Measurements from ENCODE around the gene PECR.

DNA sequence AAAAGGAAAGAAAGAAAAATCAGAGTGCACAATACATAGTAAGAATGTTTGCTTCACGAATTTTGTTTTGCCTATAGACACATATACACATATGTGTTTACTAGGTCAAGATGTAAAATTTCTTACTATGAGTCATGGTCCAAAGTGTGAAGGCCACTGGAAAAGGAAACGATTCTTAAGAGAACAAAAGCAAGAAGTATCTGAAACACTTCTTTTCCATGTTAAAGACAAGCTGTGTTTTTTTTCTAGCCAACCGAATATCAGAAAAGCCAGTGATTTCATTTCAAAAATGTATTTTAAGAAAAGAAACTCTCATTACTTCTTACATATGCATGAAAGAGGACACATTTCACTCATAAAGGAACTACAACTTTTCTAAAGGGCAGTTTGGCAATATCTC is 24.9 kb downstream of the PECR start:
- TF ChIP-seq, protein P1, sequence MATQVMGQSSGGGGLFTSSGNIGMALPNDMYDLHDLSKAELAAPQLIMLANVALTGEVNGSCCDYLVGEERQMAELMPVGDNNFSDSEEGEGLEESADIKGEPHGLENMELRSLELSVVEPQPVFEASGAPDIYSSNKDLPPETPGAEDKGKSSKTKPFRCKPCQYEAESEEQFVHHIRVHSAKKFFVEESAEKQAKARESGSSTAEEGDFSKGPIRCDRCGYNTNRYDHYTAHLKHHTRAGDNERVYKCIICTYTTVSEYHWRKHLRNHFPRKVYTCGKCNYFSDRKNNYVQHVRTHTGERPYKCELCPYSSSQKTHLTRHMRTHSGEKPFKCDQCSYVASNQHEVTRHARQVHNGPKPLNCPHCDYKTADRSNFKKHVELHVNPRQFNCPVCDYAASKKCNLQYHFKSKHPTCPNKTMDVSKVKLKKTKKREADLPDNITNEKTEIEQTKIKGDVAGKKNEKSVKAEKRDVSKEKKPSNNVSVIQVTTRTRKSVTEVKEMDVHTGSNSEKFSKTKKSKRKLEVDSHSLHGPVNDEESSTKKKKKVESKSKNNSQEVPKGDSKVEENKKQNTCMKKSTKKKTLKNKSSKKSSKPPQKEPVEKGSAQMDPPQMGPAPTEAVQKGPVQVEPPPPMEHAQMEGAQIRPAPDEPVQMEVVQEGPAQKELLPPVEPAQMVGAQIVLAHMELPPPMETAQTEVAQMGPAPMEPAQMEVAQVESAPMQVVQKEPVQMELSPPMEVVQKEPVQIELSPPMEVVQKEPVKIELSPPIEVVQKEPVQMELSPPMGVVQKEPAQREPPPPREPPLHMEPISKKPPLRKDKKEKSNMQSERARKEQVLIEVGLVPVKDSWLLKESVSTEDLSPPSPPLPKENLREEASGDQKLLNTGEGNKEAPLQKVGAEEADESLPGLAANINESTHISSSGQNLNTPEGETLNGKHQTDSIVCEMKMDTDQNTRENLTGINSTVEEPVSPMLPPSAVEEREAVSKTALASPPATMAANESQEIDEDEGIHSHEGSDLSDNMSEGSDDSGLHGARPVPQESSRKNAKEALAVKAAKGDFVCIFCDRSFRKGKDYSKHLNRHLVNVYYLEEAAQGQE (IDR thresholded peaks at IDR 0.05): no peak
- TF ChIP-seq JUND (IDR thresholded peaks at IDR 0.05) (no peak), YY1 (IDR thresholded peaks at IDR 0.05) (no peak), RAD21 (IDR thresholded peaks at IDR 0.05) (no peak), EGR1 (IDR thresholded peaks at IDR 0.05; ENCODE audit: low read depth in 2 of 2) (no peak), FOXA1 (IDR thresholded peaks at IDR 0.05) (no peak), GABPA (IDR thresholded peaks at IDR 0.05 in 1 of 2, conservative IDR thresholded peaks at IDR 0.05 in 1 of 2) (no peak), SP1 (IDR thresholded peaks at IDR 0.05) (no peak)
- TF ChIP-seq, protein P2, sequence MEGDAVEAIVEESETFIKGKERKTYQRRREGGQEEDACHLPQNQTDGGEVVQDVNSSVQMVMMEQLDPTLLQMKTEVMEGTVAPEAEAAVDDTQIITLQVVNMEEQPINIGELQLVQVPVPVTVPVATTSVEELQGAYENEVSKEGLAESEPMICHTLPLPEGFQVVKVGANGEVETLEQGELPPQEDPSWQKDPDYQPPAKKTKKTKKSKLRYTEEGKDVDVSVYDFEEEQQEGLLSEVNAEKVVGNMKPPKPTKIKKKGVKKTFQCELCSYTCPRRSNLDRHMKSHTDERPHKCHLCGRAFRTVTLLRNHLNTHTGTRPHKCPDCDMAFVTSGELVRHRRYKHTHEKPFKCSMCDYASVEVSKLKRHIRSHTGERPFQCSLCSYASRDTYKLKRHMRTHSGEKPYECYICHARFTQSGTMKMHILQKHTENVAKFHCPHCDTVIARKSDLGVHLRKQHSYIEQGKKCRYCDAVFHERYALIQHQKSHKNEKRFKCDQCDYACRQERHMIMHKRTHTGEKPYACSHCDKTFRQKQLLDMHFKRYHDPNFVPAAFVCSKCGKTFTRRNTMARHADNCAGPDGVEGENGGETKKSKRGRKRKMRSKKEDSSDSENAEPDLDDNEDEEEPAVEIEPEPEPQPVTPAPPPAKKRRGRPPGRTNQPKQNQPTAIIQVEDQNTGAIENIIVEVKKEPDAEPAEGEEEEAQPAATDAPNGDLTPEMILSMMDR (IDR thresholded peaks at IDR 0.05; ENCODE audit: low read depth, low read length, missing input control): no peak
- TF ChIP-seq, protein P3, sequence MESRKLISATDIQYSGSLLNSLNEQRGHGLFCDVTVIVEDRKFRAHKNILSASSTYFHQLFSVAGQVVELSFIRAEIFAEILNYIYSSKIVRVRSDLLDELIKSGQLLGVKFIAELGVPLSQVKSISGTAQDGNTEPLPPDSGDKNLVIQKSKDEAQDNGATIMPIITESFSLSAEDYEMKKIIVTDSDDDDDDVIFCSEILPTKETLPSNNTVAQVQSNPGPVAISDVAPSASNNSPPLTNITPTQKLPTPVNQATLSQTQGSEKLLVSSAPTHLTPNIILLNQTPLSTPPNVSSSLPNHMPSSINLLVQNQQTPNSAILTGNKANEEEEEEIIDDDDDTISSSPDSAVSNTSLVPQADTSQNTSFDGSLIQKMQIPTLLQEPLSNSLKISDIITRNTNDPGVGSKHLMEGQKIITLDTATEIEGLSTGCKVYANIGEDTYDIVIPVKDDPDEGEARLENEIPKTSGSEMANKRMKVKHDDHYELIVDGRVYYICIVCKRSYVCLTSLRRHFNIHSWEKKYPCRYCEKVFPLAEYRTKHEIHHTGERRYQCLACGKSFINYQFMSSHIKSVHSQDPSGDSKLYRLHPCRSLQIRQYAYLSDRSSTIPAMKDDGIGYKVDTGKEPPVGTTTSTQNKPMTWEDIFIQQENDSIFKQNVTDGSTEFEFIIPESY (IDR thresholded peaks at IDR 0.05): no peak
- TF ChIP-seq, protein P4, sequence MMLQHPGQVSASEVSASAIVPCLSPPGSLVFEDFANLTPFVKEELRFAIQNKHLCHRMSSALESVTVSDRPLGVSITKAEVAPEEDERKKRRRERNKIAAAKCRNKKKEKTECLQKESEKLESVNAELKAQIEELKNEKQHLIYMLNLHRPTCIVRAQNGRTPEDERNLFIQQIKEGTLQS (IDR thresholded peaks at IDR 0.05): no peak

Data from liver (tissue), 3 donors.